Liver (tissue), 9 donors: ENCODE measurements around the gene SLC24A3. TPM values are rescaled to one million over a fixed set of nuclear protein-coding genes. Genes with fewer than 3 reads are reported as not detected.

Experiments used
- DNase-seq: peaks from one replicate; pipeline ENCODE4 v3.0.0-alpha.2; 2017; ENCODE audit warnings: low spot score
- H3K27ac ChIP-seq, 2 donors: one replicate each; pipeline ENCODE4 v1.7.0; 2013; ENCODE audit warnings: inconsistent platforms in 2 of 2, low read length in 2 of 2, control low read depth in 1 of 2, low read depth in 1 of 2, mild to moderate bottlenecking in 1 of 2
- H3K27me3 ChIP-seq, 4 donors: one replicate each; pipeline versions ENCODE4 v1.6.1 to v1.7.0; 2013; ENCODE audit warnings: low read length in 3 of 4, inconsistent platforms in 1 of 4, mild to moderate bottlenecking in 1 of 4, moderate library complexity in 1 of 4; ENCODE audit not compliant: control insufficient read depth in 4 of 4, insufficient read depth in 4 of 4
- H3K36me3 ChIP-seq, 4 donors: one replicate each; pipeline versions ENCODE4 v1.6.1 to v1.7.0; 2013; ENCODE audit warnings: low read length in 3 of 4, mild to moderate bottlenecking in 3 of 4, low read depth in 1 of 4, moderate library complexity in 1 of 4; ENCODE audit not compliant: control insufficient read depth in 4 of 4, insufficient read depth in 3 of 4
- H3K4me1 ChIP-seq, 4 donors: one replicate each; pipeline versions ENCODE4 v1.6.1 to v1.7.0; 2013; ENCODE audit warnings: low read length in 3 of 4, mild to moderate bottlenecking in 3 of 4, moderate library complexity in 1 of 4; ENCODE audit not compliant: control insufficient read depth in 4 of 4, insufficient read depth in 4 of 4
- H3K4me3 ChIP-seq, 3 donors: one replicate each; pipeline versions ENCODE4 v1.6.1 to v1.7.0; 2013; ENCODE audit warnings: low read length in 3 of 3, control low read depth in 1 of 3, low read depth in 1 of 3, mild to moderate bottlenecking in 1 of 3
- H3K9ac ChIP-seq, 2 donors: one replicate each; pipeline ENCODE4 v1.7.0; 2013; ENCODE audit warnings: low read length in 2 of 2, mild to moderate bottlenecking in 2 of 2, moderate library complexity in 2 of 2, control low read depth in 1 of 2, low read depth in 1 of 2
- H3K9me3 ChIP-seq, 4 donors: one replicate each; pipeline versions ENCODE4 v1.6.1 to v1.7.0; 2013; ENCODE audit warnings: low read length in 3 of 4; ENCODE audit not compliant: control insufficient read depth in 4 of 4
- EGR1 ChIP-seq, 2 donors: IDR thresholded peaks; 2 replicates each; pipeline ENCODE4 v1.6.1; 2016 to 2018; ENCODE audit warnings: antibody characterized with exemption in 2 of 2, low read depth in 2 of 2
- FOXA1 ChIP-seq: IDR thresholded peaks from 2 replicates; pipeline ENCODE4 v1.6.1; 2016; ENCODE audit warnings: antibody characterized with exemption
- FOXA2 ChIP-seq: IDR thresholded peaks from 2 replicates; pipeline ENCODE4 v1.6.1; 2016; ENCODE audit warnings: antibody characterized with exemption
- NR2F2 ChIP-seq: IDR thresholded peaks from 2 replicates; pipeline ENCODE4 v1.6.1; 2016; ENCODE audit warnings: antibody characterized with exemption
- RAD21 ChIP-seq, 2 donors: IDR thresholded peaks; 2 replicates each; pipeline ENCODE4 v1.6.1; 2016; ENCODE audit warnings: antibody characterized with exemption in 2 of 2, mild to moderate bottlenecking in 2 of 2
- SP1 ChIP-seq: IDR thresholded peaks from 2 replicates; pipeline ENCODE4 v1.6.1; 2018; ENCODE audit warnings: antibody characterized with exemption, mild to moderate bottlenecking
- TAF1 ChIP-seq: conservative IDR thresholded peaks from 2 replicates; pipeline ENCODE4 v1.6.1; 2016; ENCODE audit warnings: antibody characterized with exemption, mild to moderate bottlenecking
- YY1 ChIP-seq: IDR thresholded peaks from 2 replicates; pipeline ENCODE4 v1.6.1; 2016; ENCODE audit warnings: antibody characterized with exemption, mild to moderate bottlenecking
- WGBS: extraction: QIAGEN DNeasy Blood & Tissue Kit; methylation state at CpG from one replicate; pipeline ENCODE4 v1.1.7; 2013; 5-methylcytosine and 5-hydroxymethylcytosine counted together
- polyA plus RNA-seq, 2 donors: library from polyadenylated mRNA; stranded (reverse) in 1 of 2; unstranded in 1 of 2; fragments of 200-250 nt in 1 of 2; fragments of >200 nt in 1 of 2; fragmentation: Nextera tagmentation in 1 of 2; extraction: Ambion mirVana in 1 of 2; gene quantifications; one replicate each; pipeline versions ENCODE4 v1.2.1 to v1.2.3, GENCODE V29; 2013 to 2015
- total RNA-seq, 2 donors: library from RNA; depleted of rRNA; stranded (reverse); fragments of >200 nt; gene quantifications; one replicate each; pipeline ENCODE4 v1.2.3, GENCODE V29; 2014
- TF ChIP-seq, protein P1 (sequence below): IDR thresholded peaks from 2 replicates; pipeline ENCODE4 v1.6.1; 2016; ENCODE audit warnings: antibody characterized with exemption, mild to moderate bottlenecking
- TF ChIP-seq, protein P2 (sequence below): IDR thresholded peaks from 2 replicates; pipeline ENCODE4 v1.6.1; 2016; ENCODE audit warnings: antibody characterized with exemption
- TF ChIP-seq, protein P3 (sequence below): IDR thresholded peaks from 2 replicates; pipeline ENCODE4 v1.6.1; 2016; ENCODE audit warnings: antibody characterized with exemption
- TF ChIP-seq, protein P4 (sequence below): IDR thresholded peaks from 2 replicates; pipeline ENCODE4 v1.6.1; 2016; ENCODE audit warnings: antibody characterized with exemption
- TF ChIP-seq, protein P5 (sequence below): fragments of 150-350 bp; IDR thresholded peaks from 2 replicates; pipeline ENCODE4 v1.5.1; 2017; ENCODE audit warnings: improper control_type of control experiment, low read depth, low read length; ENCODE audit not compliant: missing input control
- donor health status: healthy.
- donor health status: healthy.
- donor health status: healthy.
- donor health status: healthy.
- donor health status: healthy.

SLC24A3 gene
- total and polyA plus RNA-seq, 4 donors, result 0.28 to 1.8 (median 0.46) TPM

DNA sequence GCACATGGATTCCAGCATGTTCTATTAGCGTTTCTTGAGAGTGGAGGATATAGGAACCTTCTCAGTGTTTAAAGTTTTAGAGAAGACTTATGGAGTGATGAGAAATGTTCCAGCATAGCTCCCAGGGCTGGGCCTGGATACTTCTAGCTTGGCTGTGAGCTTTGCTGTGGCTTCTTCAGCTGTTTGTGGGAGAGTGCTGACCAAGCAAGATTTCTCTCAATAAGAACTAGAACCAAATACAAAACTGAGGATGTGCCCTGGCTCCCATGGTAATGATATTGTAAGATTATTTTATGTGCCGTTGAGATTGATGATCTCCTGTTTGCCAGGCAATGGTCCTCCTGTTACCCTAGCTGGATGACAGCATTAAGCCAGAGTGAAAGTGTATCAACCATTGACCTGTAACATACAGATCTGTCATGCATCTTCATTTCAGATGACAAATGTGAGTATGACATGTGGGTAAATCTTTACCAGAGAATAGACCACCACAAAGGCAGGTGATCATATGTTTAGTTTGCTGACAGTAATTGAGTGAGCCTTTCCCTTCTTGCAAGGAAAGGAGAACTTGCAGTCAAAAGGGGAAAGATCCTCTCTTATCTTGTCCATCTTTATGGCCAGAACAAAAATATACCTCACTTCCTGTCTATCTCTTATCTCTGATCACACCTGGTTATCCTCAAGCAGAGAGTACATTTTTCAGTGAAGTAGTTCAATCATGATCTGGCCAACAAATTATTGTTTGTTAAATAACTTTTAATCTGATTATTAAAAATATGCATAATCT lies 180.1 kb downstream of the SLC24A3 start (continued):
- TF ChIP-seq, protein P1, sequence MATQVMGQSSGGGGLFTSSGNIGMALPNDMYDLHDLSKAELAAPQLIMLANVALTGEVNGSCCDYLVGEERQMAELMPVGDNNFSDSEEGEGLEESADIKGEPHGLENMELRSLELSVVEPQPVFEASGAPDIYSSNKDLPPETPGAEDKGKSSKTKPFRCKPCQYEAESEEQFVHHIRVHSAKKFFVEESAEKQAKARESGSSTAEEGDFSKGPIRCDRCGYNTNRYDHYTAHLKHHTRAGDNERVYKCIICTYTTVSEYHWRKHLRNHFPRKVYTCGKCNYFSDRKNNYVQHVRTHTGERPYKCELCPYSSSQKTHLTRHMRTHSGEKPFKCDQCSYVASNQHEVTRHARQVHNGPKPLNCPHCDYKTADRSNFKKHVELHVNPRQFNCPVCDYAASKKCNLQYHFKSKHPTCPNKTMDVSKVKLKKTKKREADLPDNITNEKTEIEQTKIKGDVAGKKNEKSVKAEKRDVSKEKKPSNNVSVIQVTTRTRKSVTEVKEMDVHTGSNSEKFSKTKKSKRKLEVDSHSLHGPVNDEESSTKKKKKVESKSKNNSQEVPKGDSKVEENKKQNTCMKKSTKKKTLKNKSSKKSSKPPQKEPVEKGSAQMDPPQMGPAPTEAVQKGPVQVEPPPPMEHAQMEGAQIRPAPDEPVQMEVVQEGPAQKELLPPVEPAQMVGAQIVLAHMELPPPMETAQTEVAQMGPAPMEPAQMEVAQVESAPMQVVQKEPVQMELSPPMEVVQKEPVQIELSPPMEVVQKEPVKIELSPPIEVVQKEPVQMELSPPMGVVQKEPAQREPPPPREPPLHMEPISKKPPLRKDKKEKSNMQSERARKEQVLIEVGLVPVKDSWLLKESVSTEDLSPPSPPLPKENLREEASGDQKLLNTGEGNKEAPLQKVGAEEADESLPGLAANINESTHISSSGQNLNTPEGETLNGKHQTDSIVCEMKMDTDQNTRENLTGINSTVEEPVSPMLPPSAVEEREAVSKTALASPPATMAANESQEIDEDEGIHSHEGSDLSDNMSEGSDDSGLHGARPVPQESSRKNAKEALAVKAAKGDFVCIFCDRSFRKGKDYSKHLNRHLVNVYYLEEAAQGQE, result no peak
- TF ChIP-seq RAD21 (IDR thresholded peaks at IDR 0.05) (no peak), NR2F2 (no peak), SP1 (no peak)
- TF ChIP-seq, protein P2, sequence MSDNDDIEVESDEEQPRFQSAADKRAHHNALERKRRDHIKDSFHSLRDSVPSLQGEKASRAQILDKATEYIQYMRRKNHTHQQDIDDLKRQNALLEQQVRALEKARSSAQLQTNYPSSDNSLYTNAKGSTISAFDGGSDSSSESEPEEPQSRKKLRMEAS, result no peak
- TF ChIP-seq, protein P3, sequence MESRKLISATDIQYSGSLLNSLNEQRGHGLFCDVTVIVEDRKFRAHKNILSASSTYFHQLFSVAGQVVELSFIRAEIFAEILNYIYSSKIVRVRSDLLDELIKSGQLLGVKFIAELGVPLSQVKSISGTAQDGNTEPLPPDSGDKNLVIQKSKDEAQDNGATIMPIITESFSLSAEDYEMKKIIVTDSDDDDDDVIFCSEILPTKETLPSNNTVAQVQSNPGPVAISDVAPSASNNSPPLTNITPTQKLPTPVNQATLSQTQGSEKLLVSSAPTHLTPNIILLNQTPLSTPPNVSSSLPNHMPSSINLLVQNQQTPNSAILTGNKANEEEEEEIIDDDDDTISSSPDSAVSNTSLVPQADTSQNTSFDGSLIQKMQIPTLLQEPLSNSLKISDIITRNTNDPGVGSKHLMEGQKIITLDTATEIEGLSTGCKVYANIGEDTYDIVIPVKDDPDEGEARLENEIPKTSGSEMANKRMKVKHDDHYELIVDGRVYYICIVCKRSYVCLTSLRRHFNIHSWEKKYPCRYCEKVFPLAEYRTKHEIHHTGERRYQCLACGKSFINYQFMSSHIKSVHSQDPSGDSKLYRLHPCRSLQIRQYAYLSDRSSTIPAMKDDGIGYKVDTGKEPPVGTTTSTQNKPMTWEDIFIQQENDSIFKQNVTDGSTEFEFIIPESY, result no peak
- TF ChIP-seq, protein P4, sequence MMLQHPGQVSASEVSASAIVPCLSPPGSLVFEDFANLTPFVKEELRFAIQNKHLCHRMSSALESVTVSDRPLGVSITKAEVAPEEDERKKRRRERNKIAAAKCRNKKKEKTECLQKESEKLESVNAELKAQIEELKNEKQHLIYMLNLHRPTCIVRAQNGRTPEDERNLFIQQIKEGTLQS, result no peak

DNA sequence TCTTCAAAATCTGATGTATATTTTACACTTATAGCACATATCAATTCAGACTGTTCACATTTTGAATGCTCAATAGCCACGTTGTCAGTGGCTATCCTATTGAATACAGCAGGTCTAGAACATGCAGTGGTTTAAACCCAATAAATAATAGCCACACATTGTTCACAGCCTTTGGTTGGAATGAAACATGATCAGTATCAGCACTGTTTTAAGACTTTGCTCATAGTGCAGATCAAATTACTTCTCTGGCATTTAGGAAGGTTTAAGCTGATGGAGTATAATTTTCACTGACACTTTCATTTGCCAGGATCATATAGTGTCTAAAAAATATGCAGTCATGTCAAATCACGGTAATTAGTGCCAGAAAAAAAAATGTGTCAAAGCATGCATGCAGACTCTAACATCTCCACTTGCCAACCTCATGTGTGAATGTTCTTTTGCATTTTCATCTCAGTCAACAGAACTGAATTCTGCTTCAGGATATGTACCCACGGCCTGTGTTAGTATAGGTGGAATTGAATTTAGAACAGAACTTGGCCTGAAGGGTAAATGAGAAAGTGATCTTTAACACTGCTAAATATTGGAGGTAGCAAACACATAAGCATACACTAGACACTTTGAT lies 184.1 kb downstream of the SLC24A3 start:
- WGBS, result 68% methylated on average over 3 of the region's 3 CpGs
- DNase-seq, result no peak

More for the DNA sequence above, 184.1 kb downstream of the SLC24A3 start:
- no peaks in the 10 kb centered on the region for H3K27me3 ChIP-seq
- no peak overlapping the region for H3K4me3 ChIP-seq
- H3K36me3 ChIP-seq, result no peaks in the 10 kb centered on the region
- H3K4me1 ChIP-seq, result no peaks in the 10 kb centered on the region
- H3K27ac ChIP-seq, result no peak overlapping the region
- peaks cover 0 to 20% (median 1%) of the 10 kb centered on the region in 4 donors for H3K9me3 ChIP-seq
- no peak overlapping the region for H3K9ac ChIP-seq
- TF ChIP-seq, protein P1, result no peak
- TF ChIP-seq FOXA2, result no peak
- TF ChIP-seq FOXA1, result no peak
- no peak for TF ChIP-seq YY1
- TF ChIP-seq, protein P3, result no peak
- TF ChIP-seq EGR1 (IDR thresholded peaks at IDR 0.05; ENCODE audit: low read depth in 2 of 2), result no peak
- TF ChIP-seq, protein P5, sequence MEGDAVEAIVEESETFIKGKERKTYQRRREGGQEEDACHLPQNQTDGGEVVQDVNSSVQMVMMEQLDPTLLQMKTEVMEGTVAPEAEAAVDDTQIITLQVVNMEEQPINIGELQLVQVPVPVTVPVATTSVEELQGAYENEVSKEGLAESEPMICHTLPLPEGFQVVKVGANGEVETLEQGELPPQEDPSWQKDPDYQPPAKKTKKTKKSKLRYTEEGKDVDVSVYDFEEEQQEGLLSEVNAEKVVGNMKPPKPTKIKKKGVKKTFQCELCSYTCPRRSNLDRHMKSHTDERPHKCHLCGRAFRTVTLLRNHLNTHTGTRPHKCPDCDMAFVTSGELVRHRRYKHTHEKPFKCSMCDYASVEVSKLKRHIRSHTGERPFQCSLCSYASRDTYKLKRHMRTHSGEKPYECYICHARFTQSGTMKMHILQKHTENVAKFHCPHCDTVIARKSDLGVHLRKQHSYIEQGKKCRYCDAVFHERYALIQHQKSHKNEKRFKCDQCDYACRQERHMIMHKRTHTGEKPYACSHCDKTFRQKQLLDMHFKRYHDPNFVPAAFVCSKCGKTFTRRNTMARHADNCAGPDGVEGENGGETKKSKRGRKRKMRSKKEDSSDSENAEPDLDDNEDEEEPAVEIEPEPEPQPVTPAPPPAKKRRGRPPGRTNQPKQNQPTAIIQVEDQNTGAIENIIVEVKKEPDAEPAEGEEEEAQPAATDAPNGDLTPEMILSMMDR, result no peak
- TF ChIP-seq TAF1, result no peak
- no peak for TF ChIP-seq RAD21 (IDR thresholded peaks at IDR 0.05)
